ENCODE measurements around the gene INHBA.

DNA sequence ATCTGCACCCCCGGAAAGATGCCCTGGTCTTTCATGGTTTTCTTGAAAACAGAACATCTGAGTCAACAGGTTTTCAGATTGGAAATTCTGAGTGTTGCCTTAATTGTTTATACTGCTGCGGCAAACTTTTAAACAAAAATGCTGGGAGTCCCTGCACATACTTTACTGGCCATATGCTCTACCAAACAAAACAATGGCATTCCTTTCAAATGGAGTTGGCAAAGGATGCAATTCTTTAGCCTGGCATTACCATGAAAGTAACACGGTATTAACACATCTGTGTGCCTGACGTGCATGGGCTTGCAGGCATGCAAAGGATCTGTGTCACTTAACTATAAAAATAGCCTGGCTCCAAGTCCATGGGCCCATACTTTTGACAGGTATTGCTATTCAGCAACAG, 4.2 kb downstream of the INHBA start:
- TF ChIP-seq, protein P1, sequence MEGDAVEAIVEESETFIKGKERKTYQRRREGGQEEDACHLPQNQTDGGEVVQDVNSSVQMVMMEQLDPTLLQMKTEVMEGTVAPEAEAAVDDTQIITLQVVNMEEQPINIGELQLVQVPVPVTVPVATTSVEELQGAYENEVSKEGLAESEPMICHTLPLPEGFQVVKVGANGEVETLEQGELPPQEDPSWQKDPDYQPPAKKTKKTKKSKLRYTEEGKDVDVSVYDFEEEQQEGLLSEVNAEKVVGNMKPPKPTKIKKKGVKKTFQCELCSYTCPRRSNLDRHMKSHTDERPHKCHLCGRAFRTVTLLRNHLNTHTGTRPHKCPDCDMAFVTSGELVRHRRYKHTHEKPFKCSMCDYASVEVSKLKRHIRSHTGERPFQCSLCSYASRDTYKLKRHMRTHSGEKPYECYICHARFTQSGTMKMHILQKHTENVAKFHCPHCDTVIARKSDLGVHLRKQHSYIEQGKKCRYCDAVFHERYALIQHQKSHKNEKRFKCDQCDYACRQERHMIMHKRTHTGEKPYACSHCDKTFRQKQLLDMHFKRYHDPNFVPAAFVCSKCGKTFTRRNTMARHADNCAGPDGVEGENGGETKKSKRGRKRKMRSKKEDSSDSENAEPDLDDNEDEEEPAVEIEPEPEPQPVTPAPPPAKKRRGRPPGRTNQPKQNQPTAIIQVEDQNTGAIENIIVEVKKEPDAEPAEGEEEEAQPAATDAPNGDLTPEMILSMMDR (IDR thresholded peaks at IDR 0.05), result no peak
- no peak for TF ChIP-seq POLR2A (IDR thresholded peaks at IDR 0.05)
